Esophagus mucosa (tissue), 1 donor: ENCODE results near the gene LAMA2. TPM values are rescaled to one million over a fixed set of nuclear protein-coding genes. Genes with fewer than 3 reads are reported as not detected.

Source experiments
- ATAC-seq: fragments of 200-7000 bp; cut with Tn5 transposase; one replicate; pipeline ENCODE4 v1.9.1; 2020
- total RNA-seq: library from RNA; stranded (reverse); gene quantifications from one replicate; pipeline ENCODE4 v1.2.4, GENCODE V29; 2023
- donor health status: DM: yes; HTN: yes; CAD: no.

The LAMA2 gene
- total RNA-seq, 1 donor from 2014 or later = 3.1 TPM

DNA sequence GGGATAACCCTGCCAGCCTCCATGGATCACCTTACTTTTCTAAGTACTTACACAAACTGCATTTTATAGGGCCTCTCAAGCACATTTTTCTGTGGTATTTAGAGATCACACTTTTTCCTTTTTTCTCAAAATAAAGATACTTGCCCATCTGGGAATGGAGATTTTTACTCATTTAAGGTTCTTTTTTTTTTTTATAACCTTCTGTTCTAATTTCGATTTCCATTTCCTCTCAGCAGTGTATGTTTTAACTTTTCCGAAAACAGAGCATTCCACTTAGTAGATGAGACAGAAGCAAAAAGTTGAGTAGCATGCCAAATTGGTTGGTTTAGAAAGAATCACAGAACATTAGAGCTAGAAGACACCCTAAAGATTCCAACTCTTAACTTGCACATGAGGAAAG is 612.7 kb downstream of the LAMA2 start:
- ATAC-seq = no peak

DNA sequence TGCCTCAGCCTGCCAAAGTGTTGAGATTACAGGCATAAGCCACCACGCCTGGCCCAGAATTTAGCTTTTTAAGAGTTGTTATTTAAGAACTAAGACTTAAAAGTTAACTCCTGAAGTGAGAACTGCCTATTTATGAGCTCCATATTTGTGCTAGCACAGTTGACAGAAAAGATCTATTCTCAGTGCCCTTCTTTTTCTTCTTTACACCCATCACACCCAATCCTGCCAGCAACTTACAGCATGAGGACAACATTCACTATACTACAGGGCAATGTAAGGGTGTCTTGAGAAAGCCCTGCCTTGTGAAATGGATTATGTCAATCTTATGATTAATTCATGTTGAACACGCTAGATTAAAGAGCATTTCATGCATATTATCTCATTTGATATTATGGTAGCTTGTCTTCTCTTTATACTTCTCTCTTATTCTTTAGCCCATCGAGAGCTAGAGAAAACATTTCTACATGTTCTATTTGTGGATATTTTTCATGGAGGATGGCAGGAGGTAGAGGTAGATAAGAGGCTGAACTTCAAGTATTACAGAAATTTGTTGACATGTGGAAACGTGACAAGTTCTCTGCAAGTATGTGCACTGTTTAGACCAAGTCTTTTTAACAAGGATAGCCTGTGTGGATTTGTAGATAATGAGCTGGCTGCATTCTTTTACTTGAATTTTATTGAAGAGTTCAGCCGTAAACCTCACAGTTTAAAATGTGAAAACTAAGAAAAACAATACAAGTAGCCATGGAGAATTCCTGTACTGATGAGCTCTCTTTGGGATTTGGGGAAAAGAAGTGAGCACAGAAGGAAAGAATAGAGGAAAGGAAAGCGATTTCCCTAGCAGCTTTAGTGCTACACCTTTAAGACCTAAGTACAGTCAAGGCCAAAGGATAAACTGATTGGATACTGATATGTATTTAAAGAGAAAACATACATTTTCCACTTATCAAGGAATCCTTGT is 614.8 kb downstream of the LAMA2 start:
- peak; percentile 36 for ATAC-seq

DNA sequence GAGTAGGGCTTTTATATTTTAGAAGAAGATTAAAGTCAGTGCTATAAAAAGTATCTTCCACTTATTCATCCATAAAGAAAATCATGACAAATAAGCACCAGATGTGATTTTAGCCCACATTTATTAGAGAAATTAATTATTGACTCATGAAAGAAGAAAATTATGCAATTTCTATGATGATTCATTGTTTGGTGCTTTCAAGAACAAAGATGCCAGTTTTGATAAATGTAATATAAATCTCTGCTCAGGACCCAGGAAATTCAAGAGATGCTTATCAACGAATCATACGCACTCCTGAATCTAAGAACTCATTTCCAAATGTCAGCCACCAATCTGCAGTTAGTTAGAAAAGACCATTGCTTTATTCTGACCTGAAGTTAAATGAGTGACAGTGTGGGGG is 615.6 kb downstream of the LAMA2 start:
- ATAC-seq = no peak

DNA sequence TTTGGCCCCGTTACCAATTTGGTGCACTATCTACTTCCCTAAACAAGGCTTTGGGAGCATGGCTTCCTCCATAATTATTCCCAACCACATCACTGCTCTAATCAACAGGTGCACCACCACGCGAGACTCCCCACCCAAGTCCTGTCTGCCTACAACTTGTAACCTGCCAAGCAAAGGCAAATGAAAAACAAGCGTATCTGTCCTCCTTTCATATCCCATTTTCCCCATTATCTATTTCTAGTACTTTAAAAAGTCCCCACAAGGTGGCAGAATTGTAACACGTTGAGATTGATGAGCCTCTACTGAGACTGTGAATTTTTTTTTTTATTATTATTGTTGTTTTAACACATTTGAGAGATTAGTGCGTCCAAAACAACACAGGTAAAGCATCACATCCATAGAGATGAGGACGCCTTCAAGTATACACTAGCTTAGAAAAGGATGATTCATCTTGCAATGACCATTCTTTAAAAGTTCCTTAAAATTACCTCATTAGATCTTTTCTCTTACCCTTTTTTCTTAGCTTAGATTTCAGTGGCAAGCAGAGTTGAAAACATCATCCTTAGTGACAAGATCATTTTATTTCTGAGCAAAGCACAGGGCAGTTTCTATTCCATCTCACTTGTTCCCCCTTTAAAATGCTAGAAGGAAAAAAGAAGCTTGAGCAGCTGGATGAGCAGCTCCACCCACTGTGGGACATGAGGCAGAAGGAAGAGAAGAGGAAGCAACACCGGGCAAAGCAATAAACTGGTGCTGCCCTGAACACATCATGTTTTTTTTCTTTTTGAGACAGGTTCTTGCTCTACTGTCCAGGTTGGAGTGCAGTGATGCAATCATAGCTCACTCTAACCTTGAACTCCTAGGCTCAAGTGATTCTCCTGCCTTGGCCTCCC is 616.3 kb downstream of the LAMA2 start:
- ATAC-seq = peak; percentile 63

DNA sequence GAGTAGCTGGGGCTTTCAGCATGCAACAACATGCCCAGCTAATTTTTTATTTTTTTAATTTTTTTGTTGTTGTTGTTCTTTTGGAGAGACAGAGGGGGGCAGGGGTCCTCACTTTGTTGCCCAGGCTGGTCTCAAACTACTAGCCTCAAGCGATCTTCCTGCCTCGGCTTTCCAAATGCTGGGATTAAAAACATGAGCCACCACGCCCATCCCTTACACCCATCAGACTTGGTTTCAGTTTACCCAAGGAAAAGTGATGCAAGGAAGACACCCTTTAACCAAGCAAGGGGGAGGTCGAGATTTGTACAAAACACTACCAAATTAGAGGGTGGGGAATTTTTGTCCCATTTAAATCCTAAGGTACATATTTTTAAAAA is 616.9 kb downstream of the LAMA2 start:
- no peak for ATAC-seq

DNA sequence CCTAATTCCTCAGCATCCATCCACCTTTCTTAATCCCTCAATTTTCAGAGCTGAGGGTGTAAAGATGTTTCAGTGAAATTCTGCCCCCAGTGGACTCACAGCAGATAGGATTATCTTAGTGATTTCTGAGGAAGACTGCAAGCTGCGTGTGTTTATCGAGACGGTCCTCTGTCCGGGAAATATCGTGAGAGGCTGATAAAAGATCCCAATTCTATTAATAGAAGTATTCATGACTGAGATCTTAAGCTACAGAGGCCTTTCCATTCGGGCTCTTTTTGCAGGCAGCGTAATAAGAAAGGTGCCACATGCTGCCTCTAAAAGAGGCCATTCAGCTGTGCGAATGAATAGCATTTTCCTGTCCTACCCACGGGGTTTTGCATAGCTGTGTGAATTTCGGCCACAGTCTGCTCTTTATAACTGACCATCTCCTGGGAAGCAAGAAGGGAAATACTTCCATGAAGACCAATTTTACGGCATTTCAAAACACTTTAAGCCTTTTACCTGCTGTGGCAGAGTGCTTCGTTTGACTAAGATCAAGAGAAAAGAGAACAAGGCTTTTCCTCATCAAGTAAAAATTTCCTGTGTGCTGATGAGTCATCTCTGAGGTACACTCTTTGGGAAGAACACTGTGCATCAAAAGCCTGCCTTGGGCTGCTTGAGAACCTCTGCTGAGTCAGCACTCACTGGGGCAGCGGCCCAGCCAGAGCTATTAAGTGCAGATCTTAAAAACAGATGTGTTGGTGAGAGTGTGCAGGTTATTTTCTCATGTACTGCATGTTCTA is 618.2 kb downstream of the LAMA2 start:
- peak; percentile 95 for ATAC-seq

DNA sequence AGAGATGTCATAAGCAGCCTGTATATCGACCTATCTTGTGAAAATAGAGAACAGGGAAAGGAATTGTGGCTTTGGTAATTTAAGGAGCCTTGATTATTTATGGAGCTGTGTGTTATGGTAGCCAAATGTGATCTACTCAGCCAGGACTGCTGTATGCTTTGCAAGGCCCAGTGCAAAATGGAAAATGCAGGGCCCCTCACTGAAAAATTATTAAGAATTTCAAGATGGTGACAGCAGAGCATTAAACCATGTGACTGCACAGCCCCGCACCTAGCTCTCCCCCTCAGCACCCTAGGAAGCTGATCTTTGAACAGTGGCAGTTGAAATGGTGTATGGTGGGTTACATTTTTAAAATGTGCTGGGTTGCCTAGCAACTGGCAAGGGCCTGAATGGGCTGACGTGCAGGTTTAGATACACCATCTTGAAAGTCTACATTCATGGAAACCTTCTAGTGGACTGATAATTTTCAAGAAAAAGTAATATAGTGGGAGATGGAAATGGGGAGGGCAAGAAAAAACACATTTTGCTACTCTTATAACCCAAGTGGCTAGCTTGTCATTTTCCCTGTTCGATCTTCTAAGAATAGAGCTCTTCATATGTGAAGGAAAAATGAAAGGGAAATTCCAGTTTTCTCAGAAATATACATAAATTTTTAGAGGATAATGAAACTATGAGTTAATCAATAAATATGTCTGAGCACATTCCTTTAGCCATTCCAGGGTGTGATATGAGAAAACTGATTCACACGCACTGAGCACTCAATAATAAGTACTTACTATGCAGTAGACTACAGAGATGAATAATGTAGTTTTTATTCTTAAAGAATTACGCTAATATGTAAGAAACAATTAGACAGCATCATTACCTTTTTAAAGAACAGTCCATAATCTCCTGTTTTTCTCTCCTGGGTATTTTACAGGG is 619.1 kb downstream of the LAMA2 start:
- ATAC-seq = no peak

DNA sequence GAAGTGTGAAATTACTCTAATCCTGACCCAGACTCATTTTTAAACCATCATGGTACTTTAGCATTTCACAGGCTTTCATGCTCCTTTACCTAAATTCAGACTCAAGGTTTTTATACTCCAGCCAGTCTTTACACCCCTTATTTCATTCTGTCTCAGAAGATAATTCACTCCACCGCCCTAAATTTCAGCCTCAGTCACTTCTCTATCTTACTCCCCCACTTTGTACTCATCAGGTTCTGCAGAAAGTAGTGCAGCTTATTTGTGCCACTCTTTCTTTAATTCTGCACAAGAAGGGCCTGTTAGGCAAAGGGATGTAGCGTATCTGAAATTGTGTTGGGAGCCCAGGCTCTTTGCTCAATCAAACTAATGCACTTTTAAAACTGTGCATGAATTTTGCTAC is 621.5 kb downstream of the LAMA2 start:
- no peak for ATAC-seq

DNA sequence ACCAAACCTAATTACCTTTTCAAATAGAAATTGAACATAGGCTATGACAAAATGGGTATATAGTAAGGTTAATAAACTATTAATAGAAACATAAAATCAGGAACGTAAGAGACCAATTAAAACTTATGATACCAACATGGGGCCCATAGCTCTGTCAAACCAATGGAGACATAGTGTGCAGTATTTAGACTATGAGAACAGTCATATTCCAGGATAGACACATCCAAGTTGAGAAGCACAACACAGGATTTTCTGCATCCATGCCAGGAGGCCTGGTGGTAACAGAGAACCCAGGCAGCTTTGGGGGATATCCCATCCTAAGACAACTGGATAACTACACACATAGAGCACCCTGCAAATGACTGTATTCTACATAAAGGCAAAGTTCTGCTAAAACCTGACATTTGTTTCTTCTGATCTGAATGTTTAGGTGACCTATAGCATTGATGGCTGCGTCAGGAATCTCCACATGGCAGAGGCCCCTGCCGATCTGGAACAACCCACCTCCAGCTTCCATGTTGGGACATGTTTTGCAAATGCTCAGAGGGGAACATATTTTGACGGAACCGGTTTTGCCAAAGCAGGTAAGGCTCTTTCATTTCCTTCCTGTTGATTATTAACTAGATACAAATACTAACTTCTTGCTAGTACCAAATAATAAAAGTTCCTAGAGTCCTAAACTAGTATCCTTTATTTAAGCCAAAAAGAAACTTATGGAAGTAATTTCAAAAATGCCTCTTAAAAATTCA is 624.3 kb downstream of the LAMA2 start:
- ATAC-seq = peak; percentile 83

DNA sequence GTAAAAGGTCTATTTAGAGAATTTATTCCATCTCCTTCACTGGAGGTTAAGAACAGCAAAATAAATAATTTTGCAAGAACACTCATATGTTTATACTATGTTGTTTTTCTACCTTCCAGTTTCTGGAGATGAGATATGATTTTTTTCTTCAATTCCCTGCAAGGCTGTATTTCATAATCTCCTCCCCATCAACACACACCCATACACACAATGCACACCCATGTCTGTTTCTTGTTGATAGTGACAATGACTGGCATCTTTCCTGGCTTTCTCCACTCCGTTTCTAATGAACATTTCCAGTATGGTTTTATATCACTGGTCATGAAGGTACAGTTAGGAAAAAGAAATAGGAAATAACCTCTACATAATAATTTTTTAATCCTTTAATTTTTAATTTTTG is 624.9 kb downstream of the LAMA2 start:
- ATAC-seq = peak; percentile 31

DNA sequence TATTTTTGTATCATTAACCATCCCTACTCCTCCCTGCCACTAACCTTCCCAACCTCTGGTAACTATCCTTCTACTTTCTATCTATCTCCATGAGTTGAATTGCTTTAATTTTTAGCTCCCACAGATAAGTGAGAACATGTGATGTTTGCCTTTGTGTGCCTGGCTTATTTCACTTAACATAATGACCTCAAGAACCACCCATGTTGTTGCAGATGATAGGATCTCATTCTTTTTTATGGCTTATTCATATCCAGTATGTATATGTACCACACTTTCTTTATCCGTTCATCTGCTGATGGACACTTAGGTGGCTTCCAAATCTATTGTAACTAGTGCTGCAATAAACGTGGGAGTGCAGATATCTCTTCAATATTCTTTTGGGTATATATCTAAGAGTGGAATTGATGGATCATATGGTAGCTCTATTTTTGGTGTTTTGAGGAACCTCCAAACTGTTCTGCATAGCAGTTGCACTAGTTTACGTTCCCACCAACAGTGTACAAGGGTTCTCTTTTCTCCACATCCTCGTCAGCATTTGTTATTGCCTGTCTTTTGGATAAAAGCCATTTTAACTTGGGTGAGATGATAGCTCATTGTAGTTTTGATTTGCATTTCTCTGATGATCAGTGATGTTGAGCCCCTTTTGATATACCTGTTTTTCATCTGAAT is 625.7 kb downstream of the LAMA2 start:
- ATAC-seq = no peak

DNA sequence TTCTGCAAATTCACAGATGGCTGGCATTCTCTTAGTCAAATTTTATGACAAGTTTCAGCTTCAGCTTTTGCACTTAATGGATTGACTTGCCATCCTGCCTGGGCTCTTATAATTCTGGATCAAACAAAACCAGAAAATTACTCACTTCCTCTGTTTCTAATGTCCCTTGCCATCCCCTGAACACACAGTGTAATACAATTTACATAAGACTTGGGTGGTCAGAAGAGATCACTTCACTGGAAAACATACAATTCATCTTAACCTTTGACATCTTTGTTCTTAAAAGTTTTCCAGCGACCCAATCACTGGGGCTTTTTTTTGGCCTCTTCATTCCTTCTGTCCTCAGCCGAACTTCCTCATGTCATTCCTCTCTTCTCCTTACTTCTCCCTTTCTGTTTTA is 628.0 kb downstream of the LAMA2 start:
- ATAC-seq = no peak

DNA sequence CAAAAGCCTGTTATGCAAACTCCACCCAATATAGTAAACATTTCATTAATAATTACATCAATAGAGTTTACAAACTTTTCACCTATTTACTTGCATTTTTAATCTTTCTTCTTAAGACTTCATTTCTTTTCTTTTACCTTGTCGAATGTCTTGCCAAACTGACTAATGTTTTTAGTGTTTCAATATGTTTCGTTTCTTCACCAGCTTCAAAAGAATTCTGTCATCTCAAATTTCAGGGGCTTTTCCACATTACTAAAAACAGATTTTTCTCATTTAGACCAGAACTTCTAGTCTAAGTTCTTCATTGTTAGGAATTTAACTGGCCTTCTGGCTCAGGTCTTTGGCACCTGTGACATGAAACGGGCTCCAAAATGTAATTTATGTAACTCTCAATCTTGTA is 630.5 kb downstream of the LAMA2 start:
- ATAC-seq = no peak

DNA sequence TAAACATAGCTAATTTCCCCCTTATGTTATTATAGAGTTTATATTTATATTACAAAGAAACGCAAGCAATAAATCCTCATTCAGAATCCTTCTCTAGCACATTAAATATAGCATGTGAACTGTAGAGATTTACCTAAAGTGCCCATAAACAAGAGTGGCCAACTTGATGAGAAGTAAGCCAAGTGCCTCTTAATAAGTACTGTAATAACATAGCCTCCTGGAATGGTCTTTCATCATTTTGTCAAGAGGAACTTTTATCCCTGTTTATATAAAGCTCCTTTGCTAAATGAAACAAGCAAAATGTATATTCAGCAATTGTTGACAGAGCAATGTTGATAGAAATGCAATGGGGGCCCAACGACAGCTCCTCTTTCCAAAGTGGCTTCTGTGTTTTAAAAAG is 632.1 kb downstream of the LAMA2 start:
- ATAC-seq = no peak

DNA sequence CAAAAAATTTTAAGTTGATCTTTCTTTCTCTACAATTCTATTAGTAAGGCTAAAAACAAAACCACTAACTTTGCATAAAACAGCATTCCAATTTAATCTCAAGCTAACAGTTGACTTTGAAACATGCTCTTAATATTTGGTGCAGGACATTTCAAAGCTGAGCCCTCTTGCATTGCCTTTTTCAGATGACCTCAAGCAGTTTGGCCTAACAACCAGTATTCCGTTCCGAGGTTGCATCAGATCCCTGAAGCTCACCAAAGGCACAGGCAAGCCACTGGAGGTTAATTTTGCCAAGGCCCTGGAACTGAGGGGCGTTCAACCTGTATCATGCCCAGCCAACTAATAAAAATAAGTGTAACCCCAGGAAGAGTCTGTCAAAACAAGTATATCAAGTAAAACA is 633.1 kb downstream of the LAMA2 start:
- no peak for ATAC-seq

DNA sequence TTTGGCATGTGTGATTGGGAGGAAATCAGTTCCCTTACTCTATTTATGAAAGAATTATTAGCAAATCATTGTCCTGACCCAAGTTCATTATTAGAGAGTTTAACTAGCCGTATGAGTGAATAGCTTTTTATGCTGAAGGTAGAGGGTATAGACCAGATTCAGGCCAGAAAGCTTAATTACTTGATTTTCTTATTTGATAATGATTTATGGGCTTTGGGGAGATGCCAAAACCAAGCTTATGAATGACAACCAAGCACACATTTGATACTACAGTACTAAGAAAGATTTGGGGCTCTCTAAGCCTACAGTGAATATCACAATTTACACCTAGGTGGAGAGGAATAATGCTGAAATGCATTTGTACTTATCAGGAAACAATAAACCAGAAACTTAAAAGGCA is 633.8 kb downstream of the LAMA2 start:
- no peak for ATAC-seq

DNA sequence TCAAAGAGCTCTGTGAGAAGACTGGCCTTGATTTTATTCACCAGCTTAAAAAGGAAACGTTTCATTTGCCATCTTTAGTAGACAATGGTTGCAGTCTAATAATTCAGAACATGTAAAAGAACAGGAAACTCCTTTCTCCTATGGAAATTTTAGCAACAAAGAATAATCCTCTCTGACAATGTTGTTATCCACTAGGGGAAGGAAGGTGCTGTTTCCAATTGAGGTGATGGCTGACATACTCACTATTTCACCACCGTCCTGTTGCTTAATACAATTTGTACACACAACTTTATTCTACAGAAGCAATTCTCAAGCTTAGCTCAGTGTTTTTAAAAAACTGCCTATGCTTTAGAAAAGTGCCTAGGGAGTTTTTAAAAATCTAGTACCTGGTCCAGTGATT is 634.4 kb downstream of the LAMA2 start:
- peak; percentile 31 for ATAC-seq

DNA sequence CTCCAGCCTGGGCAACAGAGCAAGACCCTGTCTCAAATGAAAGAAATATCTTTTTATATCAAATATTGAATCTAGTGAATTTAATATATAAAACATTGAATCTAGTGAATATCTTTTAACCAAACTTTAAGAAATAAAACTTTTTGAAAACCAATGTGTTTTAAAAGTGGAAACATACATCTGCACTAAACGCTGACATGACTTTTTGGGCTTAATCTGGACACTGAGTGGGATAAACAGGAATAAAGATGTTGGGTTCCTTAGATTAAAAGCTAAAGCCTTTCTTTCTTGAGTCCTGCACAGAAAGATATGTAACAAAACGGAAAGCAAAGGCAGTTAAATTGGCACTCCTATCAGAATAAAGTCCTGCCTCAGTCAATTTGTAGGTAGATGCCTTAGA is 636.8 kb downstream of the LAMA2 start:
- ATAC-seq = no peak

DNA sequence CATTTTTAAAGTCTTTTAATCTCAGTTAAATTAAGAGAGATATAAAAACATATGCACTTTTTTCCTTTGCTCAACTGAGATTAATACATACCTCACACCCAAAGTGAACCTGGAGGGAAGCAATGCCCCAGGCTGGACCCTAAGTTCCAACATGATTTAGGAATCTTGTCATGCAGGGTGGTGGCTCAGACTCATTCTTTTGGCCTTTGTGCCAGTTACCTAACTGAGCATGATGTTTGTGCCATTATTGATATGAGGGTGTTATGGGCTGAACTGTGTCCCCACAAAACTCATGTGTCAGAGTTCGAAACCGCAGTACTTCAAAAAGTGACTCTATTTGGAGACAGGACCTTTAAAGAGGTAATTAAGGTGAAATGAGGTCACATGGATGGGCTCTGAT is 639.0 kb downstream of the LAMA2 start:
- peak; percentile 62 for ATAC-seq

DNA sequence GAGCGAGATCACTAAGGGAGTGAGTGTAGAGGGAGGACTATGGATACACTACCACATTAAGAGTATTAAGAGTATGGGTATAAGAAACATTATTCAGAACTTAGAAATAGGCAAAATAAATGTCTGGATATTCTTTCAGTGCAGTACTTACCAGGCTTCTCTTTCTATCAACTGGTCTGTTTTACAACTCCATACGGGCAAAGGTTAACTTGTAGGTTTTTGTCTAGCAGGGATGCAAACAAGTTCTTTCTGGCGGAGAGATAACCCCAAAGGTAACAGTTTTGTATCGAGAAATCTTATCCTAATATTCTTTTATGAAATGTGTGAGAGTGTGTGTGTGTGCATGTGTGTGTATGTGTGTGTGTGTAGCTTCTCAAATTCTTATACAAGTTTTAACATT is 640.9 kb downstream of the LAMA2 start:
- no peak for ATAC-seq
